Stimulated activated CD4-positive, alpha-beta T cell treated with anti-CD3 and anti-CD28 coated beads, Interleukin-2, amount 100 ng/mL, for 48 hours (primary cell): ENCODE results near the gene TRIO.

Experiments
- DNase-seq, 2 donors: peaks; one replicate each; pipeline ENCODE4 v3.0.0-alpha.2; 2020

TRIO gene

DNA sequence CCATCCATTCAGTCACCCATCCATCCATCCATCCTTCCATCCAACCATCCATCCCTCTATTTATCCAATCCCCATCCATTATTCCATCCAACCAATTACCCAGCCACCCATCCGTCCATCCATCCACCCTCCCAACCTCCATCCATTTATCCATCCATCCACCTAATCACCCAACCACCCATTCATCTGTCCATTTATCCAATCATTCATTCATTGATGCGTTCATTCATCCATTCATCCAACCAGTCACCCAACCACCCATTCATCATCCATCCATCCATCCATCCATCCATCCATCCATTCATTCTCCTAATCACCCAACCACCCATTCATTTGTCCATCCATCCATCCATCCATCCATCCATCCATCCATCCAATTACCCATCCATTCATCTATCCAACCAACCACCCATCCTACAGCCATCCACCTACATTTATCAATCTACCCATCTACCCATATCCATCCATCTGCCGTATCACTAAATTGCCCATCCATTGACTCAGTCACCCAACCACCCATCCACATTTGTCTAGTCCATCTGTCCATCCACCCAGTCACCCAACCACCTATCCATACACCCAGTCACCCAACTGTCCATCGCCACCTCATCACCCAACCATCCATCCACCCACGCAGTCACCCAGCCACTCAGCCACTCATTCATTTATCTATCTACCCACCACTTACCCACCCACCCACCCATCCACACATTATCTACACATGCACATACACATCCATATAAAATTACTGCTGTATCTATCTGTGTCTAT, 165.4 kb downstream of the TRIO start:
- DNase-seq: no peak

DNA sequence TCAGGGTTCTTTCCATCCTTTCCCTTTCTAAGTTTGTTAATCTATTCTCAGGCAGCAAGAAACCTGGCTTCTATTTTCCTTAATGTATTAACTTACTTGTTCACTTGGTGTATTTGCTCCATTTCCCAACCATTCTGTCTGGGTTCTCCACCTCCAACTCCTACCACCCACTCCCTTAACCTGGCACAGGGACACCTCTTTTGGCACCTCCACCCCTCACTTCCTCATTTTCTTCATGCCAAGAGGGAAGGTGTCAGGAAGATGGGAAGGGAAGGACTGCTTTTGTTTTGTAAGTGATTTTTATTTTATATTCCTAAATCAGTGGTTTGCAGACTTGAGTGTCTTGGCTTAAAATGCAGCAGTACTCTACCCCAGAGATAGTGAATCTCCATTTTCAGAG, 166.1 kb downstream of the TRIO start:
- DNase-seq: no peak

DNA sequence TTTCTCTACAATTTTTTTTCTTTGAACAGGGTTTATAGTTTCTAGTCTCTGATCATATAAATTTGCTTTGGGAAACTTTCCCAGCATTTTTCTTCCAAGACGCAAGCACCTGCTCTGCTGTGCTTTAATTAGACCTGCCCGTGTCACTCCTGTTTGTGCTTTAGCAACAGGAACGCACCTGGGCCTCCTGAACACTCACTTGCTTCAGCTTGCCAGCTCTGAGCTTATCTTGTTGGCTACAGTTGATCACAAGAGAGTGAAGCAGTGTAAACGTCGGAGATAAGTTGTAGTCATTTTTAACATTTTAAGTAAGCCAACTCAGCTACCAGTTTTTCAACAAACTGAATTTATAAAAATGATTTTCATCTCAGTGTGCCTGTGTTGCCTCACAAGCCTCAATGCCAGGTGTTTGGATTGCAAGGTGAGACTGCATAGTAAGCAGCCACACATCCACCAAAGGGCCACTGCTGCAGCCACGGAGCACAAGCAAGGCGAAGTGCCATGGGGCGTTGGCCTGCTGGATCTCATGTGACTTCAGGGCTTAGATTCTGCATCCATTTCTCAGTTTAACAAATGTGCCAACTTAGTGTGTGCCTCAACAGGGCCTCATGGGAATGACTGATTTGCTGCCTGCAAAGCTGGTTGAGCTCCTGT, 166.9 kb downstream of the TRIO start:
- DNase-seq: no peak

DNA sequence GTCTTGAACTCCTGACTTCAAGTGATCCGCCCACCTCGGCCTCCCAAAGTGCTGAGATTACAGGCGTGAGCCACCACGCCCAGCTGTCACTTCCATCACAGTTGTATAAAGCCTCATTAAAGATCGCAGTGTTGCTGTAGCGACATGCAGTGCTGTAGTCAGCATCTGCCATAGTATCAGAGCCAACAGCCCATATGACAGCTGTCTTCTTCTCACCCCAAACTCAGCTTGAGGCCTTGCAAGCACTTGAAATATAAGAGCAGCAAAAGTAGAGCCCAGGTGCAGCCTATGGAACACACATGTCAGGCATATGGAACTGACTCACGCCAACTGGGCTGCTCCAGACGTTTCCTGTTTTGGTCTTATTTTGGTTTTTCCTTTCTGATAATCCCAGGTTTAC, 167.8 kb downstream of the TRIO start:
- DNase-seq: no peak

DNA sequence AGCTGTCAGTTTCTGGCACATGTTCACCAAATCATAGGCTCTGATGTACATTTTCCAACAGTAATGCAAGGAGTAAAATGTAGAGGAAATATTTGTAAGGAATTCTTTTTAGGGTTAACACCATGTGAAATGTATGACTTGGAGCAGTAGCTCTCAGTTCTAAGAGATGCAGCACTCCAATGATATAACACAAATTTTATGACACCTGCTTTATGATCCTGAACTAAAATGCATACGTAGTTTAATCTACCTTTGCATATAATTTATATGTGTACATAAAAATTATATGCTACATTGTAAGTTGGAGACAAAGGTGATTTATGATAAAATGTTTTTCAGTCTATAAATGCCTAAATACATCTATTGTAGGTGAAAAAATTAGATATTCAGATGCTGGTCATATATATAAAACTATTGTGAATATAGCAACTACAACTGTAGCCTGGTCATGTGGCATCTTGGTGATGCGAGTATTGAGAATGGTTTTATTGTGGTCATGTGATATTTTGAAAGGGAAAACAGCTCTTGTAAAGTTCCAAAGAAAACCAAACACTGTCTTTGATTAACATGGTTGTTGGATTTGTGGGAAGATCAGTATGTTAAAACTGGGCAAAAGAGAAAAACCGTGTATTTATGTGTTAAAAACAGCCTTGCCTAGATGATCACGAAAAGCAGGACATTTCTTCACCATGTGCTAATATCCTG, 171.0 kb downstream of the TRIO start:
- no peak for DNase-seq

DNA sequence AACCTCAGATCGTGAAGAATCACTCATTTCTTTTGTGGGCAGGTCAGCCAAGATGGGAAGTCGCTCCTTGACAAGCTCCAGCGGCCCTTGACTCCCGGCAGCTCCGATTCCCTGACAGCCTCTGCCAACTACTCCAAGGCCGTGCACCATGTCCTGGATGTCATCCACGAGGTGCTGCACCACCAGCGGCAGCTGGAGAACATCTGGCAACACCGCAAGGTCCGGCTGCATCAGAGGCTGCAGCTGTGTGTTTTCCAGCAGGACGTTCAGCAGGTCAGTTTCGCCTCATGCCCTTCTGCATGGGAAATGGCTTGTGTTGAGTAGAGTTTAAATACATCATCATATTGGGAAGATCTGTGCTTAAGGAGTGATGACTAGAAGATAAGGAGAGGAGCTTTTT, 173.3 kb downstream of the TRIO start:
- DNase-seq: no peak

DNA sequence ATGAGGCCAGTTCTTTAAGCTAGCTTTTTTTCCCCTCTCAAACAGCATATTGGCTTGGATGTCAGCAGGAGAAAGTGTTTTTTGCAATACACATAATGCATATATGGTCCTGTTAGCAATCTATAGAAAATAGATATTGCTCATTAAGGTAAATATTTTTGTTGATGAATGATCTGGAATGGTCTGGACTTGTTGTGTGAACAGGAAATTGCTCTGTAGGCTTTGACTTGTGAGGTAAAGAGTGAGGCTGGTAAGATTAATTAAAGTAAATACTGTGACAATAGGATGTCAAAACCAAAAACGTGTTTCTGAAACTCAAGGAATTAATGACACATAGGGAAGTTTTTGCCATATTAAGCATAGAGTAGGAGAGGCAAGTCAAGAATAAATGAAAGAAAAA, 176.0 kb downstream of the TRIO start:
- no peak for DNase-seq

DNA sequence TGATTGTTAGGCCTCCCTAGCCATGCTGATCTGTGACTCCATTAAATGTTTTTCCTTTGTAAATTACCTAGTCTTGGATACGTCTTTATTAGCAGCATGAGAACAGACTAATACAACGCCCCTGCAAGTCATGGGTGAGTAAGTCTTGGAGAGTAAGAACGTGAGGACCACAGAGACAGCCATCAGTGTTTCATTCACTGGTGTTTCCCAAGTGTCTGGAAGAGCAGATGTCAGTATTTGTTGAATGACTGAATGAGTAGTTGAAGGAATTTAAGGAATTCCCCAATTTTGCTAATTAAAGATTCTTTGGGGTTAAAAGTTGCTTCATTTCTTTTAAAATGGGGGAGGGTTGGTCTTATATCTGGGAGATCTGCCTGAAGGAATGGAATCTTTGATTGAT, 178.8 kb downstream of the TRIO start:
- no peak for DNase-seq

DNA sequence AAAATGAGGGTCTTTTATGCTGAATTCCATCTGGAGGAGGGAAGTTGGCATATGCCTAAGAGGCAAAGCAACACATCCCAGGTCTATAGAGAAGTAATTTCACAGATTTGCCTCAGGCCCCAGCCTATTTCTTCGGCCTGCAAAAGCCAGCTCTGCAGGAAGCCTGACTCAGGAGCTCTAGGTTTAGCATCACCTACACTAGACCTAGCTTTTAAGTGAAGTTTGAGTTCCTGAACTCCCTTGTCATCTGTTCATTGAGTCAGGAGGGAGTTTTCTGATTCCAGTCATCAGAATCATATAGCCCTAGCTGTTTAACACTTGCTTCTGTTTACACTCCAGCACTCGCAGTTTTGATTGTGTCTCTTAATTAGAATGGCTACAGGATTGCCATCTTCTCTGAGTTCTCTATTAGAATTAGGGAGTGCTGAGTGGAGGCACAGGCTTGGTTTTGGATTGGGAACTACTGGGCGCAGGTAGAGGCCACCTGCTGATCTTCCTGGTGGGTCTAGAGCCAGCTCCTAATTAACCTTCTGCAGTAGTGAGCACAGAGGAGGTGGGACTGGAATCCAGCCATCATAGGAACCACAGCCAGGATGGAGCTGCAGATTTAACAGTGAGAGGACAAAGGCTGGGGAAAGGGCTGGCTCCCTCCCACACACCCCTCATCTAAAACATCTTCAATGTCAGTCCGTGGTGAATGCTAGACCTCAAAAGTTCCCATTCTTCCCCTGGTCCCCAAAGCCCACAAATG, 179.5 kb downstream of the TRIO start:
- no peak for DNase-seq

DNA sequence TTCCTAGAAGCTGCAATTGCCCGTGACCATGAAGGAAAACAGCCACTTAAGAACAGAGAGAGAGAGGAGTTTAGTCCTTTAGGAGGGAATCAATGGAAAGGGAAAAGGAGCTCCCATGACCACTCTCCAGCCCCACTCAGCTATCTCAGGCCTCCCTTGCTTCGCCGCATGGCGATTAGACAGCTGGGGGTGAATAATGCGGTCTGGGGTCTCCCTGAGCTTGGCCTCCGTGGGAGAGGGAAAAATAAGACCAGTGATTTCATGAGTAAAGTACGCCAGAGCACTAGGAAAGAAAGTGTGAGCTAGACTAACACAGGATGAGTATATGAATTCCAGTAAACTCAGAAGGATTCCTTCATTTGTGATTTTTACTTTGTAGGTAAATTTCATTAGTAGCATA, 180.3 kb downstream of the TRIO start:
- DNase-seq: no peak

DNA sequence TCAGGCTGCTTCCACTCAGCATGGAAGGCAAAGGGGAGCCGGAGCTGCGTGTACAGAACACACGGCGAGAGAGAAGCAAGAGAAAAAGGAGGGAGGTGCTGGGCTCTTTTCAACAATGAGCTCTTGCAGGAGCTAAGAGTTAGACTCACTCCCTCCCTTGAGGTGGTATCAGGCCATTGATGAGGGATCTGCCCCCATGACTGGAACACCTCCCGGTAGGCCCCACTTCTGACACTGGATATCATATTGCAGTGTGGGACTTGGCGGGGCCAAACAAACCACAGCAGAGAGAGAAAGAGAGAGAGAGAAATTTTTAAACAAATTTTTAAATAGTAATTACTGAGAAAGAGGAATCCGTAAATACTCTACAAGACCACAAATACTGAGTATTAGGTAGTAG, 182.2 kb downstream of the TRIO start:
- DNase-seq: no peak

DNA sequence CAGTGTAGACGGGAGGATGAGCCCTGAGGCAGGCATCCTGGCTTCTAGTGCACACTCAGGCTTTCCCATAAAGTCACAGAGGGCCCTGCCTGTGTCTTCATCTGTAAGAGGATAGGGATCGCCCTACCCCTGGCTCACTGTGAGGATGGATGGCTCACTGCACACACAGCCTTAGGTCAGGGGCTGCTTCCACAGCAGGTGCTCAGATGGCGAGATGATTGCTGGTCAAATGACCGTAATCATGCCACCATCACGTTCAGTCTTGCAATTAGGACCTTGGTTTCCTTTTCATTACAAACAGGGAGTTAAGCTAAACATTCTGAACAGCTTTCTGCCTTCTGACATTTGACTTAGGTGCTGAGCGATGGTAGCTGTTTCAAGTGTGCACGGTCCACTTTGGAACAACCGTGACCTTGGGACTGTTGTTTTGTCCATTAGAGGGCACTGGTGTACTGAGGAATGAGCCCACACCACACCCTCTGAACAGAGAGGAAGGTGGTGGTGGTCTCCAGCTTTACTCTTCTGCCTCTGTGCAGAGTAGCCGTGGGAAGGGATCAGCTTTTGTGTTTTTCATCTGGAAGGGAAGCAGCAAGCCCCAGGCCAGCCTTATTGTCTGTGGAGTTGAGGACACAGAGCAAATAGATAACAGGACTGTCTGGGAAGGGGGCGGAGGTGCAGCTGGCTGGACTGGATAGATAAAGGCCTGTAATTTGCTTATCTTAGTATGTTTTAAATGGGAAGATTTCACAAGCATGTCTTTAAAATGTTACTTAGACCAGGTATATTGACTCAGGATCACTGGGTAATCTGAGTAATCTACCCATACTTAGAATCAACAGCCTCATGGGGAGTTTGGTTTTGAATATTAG, 183.1 kb downstream of the TRIO start:
- no peak for DNase-seq

DNA sequence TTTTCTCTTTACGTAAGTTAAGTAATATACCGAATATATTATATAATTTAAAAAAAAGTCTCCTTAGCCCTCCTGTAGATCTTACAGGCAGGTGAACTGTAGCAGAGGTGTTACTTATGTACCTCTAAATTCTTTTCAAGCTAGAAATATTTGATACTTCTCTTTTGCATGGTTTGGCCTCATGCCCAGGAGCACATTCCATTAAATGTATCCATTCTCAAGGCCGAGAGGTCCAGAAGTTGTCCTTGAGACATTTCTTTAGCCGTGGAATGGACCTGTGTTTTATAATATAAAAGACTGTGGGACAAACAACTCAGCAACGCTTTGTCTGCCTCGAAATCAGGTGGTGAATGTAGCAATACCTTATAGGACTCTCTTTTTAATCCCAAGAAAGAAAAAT, 184.5 kb downstream of the TRIO start:
- no peak for DNase-seq

DNA sequence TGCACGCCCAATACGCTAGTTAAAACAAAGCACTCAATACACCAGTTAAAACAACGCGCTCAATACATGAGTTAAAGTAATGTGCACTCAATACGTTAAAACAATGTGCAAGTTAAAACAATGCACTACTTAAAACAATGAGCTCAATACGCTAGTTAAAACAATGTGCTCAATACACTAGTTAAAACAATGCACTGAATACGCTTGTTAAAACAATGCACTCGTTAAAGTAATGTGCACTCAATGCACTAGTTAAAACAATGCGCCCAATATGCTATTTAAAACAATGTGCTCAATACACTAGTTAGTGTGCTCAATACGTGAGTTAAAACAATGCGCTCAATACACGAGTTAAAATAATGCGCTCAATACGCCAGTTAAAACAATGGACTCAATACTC, 185.0 kb downstream of the TRIO start:
- no peak for DNase-seq

DNA sequence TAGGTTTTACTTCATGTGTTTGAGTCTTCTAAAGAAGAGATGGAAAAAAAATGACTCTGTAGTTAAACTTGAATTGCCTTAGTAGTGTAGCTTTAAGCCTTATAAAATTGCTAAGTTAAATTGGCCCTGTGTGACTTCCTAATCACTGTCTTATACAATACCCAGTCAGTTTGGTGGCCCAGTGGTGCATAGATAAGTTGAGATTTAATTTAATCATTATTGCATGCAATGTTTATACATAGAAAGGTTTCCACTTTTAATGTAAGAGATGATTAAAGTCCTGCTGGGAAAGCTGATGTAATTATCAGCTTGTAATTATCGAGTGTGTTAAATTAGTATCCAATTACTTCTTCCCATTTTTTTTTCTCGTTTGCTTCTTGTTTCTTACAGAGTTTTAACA, 187.1 kb downstream of the TRIO start:
- no peak for DNase-seq

DNA sequence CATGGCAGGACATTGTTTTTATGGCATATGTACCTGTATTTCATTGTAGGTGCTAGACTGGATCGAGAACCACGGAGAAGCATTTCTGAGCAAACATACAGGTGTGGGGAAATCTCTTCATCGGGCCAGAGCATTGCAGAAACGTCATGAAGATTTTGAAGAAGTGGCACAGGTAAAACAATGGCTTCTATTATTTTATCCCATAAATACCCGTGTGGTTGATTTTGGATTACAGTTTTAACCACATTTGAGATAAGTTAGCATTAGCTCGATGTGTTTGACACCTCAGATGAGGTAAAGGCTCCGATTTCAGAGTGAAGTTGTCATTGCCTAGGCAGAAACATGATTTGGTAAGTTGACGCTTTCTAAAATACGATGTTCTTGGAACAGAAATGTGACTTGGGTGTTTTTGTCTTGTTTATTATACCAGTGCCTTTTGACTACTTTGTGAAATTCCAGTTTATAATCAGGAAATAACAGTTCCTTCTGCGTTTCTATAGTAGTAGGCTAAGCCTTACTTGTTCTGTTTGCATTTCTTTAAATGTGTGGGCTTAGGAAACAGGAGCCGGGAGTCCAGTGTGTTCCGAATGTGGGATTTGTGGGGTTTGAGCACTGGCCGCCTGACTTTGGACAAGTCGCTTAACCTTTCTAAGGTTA, 187.7 kb downstream of the TRIO start:
- DNase-seq: no peak

DNA sequence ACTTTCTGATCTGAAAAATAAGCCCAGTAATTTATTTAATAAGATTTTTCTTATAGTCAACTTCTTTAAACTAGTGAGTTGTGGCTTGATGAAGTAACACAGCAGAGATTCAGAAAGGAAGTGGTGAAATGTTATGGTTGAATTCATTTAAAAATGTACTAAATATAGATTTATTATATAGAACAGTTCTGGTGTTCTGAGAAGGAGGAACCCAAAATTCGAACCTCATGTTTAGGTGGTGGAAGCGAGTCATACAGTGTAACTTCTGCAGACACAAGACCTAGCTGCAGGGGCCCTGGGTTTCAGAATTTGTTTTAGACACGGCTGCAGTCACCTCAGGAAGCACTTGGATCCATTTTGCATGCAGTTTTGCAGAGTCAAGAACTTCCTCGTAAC, 188.2 kb downstream of the TRIO start:
- DNase-seq: no peak

DNA sequence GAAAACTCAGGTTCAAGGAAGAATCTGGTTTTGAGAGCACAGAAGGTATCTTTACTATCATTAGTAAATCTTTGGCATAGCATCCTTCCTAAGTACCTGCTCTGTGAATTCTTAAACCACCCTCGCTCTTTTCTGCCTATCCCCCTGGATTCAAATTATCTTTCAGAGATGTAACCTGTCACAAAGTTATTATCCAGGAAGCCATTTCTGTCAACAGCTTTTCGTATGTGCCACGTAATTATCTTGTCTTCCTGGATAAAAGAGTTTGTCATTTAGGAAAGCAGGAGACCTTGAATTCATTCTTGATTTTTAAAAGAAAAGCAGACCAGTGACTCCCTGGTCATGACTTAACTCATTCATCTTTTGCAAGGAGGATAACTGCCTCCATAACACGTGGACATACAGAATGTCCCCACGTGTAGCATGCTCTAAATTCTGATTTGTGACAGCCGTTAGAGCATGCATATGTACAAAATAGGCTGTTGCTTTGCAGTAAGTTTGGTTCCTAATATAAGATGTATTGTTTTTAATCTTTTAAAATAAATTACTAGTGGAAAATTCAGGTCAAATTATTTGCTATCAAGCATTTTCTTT, 189.0 kb downstream of the TRIO start:
- DNase-seq: no peak

DNA sequence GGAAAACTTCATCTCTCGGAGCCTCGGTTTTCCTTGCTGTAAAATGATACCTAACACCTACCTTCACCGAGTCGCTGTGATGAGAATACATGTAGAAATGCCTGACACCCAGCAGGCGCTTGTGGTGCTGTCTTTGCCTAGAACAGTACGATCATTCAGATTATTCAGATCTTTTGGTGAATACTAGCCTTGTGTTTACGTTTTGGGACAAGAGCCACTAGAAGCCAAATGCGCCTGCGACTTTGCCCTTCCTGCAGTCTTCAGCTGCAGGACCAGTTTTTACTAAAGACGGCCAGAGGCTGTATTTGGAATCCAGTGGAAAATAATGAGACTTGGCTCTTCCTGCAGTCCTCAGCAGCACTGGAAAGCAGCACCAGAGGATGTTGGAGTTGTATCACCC, 189.6 kb downstream of the TRIO start:
- no peak for DNase-seq

DNA sequence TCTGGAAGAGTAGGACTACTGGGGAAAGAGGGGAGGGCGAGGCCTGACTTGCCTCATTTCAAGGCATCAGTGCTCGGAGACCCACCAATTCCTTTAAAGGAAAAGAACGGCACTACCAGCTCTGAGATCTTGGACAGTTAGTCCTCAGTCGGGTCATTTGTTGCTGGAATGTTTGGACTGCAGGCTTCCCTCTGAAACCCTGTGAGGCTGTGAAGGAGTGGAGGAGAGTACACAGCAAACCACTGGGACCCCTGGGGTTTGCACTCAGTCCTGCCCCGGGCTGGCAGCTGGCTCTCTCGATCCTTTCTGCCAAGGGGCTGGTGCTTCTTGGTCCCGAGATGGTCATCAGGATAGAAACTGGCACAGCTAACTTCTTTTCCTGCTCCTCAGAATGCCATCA, 194.5 kb downstream of the TRIO start:
- DNase-seq: no peak

DNA sequence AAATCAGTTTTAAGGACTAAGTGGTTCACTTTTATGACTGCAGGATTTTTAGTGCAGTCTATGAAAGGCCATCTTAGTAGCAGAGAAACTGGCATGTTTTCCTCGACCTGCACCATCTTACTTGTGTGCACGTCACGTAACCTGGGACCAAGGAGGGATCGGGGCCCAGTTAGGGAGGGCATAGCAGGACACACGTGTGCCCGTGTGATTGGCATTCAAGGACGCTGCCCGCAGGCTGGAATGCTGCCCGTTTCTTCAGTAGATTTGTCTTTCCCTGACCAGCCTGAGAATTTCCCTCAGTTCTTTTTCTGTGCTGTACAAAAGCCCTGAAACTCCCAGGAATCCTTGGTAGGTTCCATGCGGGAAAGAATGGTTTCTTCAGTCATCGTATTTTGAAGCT, 196.3 kb downstream of the TRIO start:
- DNase-seq: no peak
